Measurements from ENCODE around the gene ACSBG1.

- TF ChIP-seq, protein P1, sequence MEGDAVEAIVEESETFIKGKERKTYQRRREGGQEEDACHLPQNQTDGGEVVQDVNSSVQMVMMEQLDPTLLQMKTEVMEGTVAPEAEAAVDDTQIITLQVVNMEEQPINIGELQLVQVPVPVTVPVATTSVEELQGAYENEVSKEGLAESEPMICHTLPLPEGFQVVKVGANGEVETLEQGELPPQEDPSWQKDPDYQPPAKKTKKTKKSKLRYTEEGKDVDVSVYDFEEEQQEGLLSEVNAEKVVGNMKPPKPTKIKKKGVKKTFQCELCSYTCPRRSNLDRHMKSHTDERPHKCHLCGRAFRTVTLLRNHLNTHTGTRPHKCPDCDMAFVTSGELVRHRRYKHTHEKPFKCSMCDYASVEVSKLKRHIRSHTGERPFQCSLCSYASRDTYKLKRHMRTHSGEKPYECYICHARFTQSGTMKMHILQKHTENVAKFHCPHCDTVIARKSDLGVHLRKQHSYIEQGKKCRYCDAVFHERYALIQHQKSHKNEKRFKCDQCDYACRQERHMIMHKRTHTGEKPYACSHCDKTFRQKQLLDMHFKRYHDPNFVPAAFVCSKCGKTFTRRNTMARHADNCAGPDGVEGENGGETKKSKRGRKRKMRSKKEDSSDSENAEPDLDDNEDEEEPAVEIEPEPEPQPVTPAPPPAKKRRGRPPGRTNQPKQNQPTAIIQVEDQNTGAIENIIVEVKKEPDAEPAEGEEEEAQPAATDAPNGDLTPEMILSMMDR (IDR thresholded peaks at IDR 0.05), result no peak
- TF ChIP-seq EP300 (IDR thresholded peaks at IDR 0.05) (no peak), POLR2A (IDR thresholded peaks at IDR 0.05) (no peak), POLR2AphosphoS5 (IDR thresholded peaks at IDR 0.05) (no peak)
Observed at GRCh38 chr15:78120523-78120922, 113.8 kb downstream of the ACSBG1 start.

All from gastroesophageal sphincter (tissue), 3 donors.